HG03571 (cell line): ENCODE results near the gene MMP14.
"Not testable (repeated sequence)": the region's sequence is repeated elsewhere in the genome, so short reads cannot be mapped to it uniquely, and the experiment has no call there.

Experiments
- ATAC-seq: cut with Tn5 transposase; IDR thresholded peaks from one replicate; pipeline ENCODE4 v1.9.1; 2021; ENCODE audit not compliant: unreplicated experiment

Gene MMP14

DNA sequence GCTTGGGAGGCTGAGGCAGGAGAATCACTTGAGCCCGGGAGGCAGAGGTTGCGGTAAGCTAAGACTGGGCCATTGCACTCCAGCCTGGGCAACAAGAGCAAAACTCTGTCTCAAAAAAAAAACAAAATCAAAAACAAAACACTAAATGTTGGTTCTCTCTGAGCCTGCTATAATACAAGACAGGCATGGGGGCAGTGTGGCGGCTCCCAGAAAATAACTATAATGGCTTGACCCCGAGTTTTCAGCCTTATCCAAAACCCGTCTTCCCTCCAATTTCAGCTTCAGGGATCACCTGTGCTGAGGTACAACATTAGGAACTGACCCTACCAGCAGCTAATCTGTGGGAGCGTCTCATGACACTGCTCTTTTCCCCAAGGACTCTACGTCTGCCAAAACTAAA lies 22.0 kb upstream of the MMP14 start:
- ATAC-seq: no peak

DNA sequence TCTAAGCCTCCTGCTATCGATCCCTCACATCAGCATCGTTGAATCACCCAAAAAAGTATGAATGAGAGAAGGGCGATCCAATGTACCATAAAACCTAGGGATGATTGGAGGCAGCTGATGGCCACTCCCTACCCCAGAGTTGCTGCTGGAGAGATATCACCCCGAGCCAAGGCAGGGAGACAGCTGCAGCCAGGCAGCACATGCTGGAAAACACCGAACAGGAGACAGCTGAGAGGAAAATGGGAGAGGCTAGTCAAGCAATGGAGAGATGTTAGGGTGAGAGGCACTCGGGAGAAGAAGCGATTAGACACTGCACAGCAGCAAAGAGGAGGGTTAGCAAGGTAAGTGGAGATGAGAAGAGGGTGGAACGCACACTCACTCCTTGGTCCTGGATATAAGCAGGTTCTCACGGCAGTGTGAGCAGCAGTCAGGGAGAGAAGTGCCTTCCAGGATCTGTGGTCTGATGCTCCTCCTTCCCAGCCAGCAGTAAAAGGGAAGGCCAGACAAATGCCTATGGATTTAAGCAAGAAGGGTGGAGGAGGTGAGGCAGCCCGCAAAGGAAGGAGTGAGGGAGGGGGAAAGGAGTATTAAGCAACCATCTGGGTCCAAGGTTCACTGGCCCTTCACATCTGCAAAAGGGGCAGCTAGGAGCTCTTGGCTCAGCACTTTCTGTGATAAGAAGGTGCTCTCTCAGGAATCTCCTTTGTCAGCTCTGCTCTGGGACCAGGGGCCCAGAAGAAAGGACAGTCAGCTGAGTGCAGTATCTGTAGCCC lies 21.3 kb upstream of the MMP14 start, which contains the start of gene SLC7A7:
SLC7A7 (minus strand) TSS at position 495 of the 773 bp plus-strand sequence. CDS start 2,037 bp downstream, outside the sequence.
- no peak for ATAC-seq

DNA sequence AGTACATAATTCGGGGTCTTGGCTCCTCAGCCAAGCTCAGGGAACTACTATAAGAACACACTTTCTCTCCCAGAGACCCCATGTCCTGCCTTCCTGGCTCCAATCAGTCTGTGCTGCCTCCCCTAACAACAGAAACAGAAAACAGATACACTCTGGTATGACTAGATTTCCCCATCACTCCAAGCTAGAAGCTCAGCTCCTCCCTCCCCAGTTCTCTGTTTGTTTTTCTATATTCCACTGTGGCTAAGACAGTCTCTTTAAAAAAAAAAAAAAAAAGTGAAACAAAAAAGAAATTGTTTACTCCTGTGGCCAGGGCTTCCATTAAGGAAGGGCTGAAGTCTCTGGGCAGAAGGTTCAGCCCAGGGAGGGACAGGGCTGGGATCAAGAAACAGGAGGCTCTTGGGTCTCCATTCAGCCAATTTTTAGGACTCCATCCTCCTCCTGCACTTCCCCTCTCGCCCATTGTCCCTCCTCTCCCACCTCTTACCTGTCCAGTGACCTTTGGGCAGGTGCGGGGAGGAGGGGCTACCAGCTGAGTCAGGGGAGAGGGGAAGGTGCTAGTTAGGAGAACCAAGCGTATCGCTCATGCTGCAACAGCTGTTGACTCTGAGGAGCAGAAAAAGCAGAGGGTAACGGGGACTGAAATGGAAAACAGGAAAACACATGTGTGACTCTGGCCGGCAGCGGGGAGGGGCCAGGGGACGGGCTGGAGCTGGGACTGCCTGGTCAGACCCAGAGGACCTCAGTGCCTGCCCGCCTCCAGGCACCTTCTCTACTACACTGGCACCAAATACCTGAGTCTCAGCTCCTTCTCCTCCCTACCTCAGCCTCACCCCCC lies 17.0 kb upstream of the MMP14 start:
- no peak for ATAC-seq

DNA sequence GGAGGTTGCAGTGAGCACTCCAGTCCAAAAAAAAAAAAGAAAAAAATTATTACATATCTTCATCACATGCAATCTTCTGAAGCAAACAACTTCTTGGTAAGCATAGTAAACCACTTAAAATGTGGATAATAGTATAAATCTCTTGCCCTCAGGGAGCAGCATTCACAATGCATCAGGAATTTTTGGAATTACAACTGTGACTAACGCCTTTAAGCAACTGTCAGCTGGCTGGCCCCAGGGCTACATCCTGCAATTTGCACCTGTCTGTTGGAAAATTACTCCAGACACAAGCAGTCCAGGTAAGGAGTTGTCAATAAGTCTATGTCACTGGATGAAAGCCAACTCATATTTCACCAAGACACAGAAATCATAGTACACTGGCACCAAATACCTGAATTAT lies 15.7 kb upstream of the MMP14 start:
- ATAC-seq: no peak

DNA sequence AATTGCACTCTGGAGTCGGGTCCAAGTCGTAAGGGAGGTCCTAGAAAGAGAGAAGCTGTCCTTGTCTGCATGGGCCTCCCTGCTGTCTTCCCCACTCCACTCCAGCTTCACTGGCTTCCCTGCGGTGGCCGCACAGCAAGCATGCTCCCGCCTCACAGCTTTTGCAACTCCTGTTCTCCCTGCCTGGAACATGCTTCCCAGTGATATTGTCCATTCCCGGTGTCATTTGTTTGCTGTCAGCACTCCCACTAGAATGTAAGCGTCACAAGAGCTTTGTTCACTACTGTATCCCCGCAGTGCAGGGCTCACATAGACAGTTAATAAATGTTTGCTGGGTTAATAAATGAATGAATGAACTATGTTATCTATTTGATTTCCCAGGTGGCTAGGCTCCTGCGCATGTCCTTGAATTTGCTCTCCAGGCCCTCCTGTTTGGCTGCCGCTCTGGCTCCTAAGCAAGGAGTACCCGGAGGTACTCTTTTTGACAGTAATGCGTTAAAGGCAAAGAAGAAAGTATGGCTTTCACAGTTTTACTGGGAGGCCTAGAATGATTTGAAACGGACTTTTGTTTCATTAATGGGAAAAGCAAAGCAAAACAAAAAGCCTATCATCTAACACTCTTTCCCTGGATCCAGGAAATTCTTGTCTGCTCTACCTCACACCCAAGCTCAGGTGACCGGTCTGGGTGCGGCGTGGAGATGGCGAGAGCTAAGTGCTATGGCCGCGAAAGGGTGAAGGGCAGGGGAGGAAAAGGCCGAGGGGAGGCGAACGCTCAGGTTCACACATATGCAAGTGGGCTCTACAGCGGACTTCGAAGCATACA lies 15.0 kb upstream of the MMP14 start:
- ATAC-seq: no peak

DNA sequence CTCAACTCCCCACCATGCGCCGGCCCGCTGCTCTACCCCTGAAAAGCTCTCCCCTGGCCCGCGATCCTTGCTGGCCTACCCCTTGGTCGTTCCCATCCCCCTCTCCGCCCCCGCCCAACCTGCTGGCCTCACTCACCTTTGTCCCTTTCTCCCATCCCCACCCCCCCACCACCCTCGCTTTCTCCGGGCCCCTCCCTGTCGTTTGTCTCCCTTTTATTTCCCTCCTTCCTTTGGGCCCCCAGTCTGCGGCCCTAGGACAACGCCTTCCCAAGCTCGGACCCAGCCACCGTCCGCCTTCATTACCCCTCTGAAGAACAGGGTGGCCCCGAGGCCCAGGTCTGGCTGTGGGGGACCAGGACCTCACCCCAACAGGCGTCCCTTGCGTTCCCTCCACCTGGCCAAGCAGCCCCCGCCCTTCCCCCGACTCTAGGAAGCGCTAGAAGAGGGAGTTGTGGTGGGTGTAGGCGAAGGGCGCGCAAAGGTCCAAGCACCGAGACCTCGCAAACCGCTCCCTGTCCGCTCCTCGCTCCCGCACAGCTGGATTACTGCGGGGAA lies 14.3 kb upstream of the MMP14 start:
- no peak for ATAC-seq

DNA sequence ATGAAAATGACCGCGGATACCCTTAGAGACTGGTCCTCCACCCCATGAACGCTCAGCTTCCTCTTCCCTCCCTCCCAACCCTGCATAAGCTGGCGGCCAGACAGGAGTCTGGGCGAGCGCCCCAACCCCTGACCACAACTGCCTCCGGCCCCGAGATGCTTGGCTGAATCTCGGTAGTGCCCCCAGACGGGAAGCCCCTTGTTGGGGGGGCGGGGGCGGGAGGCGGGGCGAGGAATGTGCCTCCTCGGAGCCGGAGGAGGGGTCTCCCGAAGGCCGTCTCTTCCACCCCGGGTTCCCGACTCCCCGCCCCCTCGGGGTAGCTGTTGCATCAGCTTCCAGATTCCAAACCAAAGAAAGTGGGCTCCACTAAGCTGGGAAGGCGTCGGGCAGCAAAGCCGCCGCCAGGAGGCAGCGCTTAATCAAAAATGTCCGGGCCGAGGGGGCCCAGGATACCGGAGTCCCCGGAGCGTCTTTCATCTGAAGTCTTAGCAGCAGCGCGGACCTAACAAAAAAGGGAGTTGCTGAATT lies 13.8 kb upstream of the MMP14 start:
- ATAC-seq: no peak

DNA sequence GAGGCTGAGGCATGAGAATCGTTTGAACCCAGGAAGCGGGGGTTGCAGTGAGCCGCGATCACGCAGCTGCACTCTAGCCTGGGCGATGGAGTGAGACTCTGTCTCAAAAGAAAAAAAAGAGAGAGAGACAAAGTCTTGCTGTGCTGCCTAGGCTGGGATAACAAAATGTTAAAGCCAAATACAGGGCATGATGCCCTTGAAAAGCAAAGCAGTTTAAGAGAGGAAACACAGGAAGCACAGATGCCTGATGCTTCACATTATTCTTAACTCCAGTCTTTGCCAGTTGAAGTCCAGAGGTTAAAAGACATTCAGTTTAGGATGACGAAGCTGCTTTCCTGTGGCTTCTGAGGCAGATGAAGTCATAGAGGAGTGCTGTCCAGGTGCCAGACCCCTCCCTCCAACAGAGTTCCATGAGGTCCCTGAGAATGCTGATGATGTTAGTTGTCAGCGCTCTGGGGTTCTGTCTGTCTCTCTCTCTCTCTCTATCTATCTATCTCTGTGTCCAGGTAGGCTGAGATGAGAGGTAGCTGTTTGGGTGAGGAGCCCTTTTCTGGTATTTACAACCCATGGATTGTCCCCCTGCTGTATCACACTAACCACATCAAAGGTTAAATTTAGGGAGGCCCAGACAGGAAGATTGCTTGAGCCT lies 11.6 kb upstream of the MMP14 start:
- no peak for ATAC-seq

DNA sequence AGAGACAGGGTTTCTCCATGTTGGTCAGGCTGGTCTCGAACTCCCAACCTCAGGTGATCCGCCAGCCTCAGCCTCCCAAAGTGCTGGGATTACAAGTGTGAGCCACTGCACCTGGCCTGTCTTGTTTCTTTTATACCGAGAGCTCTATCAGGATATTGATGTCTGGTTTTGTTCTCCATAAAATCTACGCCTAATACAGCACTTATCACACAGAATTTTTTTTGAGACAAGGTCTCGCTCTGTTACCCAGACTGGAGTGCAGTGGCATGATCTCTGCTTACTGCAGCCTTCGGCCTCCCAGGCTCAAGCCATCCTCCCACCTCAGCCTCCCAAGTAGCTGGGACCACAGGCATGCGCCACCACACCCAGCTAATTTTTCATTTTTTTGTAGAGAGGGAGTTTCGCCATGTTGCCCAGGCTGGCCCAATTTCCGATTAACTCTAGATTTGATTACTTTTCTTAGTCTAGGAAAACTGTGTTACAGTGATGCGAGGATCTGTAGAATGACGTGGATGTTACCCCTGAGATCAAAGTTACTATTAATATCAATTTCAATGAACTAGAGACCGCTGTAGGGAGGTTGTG lies 7.2 kb upstream of the MMP14 start:
- not testable (repeated sequence) for ATAC-seq

DNA sequence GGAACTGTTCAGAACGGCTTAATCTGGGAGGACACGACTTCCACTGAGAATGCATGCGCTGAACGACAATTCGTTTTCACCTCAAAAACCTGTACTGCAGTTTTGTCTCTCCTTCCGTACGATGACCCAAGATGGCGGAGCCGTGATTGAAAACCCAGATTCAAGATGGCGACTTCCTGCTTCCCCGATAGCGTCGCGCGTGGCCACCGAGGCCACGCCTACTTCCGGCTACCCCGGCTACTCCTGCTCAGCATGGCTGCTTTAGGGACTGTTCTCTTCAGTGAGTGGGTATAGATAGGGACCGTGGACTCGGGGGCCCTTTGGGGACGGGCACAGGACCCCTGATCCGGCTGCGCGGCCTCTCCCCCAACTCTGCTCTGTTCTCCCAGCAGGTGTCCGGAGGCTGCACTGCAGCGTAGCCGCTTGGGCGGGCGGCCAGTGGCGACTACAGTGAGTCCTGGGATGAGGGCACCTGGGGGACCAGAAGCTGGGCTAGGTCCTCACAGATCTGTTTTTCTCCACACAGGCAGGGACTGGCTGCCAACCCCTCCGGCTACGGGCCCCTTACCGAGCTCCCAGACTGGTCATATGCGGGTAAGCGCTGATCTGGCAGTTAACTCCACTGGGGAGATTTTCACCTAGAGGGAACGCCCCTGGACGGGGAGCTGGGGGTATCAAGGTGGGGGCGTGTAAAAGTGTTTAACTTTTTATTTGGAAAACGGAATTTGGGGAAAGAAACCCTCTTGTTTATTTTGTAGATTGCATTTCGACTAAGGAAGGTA lies 6.5 kb upstream of the MMP14 start, which contains the start of gene MRPL52:
MRPL52 (plus strand) TSS at position 227 of the 782 bp plus-strand sequence; CDS start at position 253, 26 bp downstream.
- peak; percentile 73 for ATAC-seq

DNA sequence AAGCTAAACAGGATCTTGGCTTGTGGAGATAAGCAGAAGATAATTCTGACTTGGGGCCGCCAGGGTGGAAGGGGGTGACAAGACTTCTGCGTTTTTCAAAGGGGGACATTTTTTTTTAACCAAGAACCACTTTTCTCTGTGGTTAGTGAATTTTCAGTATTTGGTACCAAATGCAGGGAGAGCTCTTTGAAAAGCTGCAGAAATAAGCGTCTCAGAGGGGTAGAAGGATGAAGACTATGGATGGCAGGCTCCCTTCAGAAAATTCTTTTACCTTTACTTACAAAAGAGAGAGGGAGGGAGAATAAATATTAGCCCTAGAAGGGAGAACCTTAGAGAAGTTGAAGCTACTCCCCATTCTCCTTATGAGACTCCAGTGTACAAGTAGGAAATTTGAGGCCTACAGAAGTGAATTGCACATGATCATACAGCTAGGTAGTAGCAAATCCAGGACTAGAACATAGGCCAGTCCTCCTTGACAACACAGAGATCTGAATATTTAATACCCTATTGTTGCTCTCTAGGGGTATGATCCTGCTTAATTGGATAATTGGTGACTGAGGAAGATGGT lies 5.9 kb upstream of the MMP14 start:
- peak; percentile 13 for ATAC-seq

DNA sequence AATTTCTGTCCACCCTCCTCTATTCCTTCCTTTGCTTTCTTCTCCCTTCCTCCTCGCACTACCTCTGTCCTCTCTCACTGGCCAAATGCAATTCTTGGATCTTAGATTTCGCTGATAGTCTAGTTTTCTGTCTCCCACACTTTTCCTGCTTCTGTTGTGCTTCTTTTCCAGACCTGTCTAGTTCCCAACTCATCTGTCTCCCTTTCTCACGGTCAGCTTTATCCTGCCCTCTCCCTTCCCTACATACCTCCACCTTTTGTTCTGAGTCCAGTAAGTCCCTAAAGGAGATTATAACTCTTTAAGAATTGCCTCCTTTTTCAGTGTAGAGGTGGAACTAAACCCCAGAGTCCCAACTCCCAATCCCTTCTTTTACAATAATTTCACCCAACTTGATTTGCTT lies 880 bp upstream of the MMP14 start:
- ATAC-seq: no peak

DNA sequence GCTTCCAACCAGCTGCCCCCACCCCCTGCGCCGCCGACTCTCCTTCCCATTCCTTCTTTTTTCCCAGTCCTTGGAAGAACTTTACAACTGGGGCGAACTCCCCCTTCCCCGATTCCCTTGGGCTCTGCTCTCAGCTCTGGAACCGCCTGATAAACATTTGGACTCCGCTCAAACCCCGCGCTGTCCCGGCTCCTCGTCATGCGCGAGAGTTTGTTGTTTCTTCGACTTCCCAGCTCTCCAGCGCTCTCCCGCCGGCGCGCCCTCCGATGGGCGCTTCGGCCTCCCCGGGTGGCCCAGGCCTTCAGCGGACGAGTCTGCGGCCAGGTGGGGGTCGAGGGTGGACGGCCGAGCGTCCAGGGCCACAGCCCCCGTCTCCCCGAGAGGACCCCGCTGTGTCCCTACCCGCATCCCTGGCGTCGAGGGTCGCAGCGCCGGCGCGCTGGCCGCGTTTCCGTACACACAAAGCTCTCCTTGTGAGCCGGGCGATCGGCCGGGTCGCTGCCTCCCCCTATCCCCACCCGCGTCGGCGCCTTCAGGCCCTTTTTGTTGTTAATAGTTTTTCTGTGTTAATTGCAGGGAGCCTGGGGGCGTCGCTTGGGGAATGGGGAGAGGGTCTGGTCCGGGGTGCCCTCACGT lies 847 bp downstream of the MMP14 start:
- ATAC-seq: no peak

DNA sequence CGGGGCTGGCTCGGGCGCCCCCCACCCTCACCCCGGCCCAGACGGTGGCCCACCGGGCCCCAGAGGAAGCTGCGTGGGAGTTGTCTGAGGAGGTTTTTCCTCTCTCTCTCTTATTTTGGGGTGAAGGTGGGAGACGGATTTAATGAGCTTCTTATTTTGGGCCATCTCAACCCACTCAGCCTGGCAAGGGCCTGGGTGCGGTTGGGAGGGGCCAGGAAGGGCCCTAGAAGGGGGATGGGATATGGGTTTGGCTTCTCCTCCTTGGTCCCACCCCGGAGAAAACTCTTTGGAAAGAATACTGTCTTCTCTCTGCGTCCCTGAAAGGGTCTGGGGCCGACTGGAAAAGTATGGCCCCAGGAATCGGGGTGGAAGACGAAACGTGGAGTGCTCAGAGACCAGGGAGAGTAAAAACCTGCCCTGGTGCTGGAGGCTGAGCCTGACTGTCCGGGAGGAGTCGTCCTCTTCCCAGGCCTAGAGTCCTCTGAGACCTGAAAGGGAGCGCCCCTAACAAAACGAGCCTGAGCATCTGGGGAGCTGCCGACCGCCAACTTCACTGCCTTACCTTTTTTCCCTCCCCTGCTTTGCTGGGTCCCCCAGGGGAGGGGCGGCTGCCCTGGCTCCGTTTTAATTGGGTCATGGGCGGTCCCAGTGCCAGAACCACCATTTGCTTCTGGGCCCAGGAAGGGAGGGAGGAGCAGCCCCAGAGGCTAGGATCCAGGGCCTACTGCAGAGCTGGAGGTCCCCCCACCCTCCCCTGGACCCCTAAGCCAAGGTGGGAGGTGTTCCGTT lies 1.6 kb downstream of the MMP14 start:
- ATAC-seq: no peak

DNA sequence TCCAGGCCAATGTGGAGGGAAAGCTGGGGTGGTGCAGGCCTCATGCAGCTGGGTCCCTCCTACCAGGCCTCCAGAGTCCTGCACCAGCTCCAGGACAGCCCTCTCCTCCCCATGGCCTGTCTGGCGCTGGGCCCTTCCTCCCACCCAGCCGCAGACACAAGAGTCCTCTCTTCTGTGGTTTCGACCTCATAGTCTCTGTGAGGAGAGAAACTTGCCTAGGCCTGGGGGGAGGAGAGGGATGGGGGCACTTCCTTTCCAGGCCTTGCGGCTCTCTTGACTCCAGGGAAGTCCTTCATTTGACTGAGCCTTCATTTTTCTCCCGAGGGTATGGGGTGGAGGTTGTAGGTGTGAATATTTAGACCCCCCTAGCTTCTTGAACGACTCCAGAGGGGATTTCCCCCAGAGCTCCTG lies 2.3 kb downstream of the MMP14 start:
- no peak for ATAC-seq

DNA sequence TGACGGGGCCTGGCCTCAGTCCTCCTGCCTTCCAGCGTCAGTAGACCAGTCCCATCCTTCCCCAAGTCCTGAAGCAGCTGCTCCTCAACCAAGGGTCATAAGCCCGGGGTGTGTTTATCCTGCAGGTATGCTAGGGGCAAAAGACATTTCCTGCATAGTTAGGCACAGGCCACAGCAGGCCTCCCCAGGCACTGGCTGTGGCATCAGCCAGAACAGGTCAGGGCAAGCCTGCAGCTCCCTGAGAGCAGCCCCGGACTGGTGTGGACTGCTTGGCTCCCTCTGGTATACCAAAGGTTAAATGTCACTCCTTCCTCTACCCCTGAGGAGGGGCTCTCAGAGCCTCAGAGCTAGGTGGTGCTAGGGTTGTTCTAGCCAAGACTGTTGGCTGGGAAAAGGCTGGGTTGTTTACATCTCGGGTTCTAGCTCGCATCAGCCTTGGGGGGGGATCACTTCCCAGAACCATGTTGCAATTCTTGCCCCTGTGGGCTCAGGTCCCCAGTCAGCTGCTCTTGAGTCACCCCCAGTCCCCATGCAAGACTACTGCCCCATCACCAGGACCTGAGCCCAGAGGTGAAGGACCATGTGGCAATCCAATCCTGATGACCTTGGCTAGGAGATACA lies 2.9 kb downstream of the MMP14 start:
- no peak for ATAC-seq

DNA sequence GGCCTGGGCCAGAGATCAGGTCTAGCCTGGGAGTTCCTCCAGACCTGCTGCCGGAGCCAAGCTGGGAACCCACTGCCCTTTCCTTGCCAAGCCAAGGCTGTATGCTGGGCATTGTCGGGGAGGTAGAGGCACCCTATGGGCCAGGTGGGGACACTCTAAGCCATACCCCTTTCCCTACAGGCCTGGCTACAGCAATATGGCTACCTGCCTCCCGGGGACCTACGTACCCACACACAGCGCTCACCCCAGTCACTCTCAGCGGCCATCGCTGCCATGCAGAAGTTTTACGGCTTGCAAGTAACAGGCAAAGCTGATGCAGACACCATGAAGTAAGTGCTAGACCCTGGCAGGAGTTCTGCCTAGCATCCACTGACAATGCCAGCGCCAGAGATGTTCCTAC lies 4.9 kb downstream of the MMP14 start:
- no peak for ATAC-seq
